PFSK-1 (cell line): ENCODE data around the gene FOSL1.

Experiments
- FOXP2 ChIP-seq: optimal IDR thresholded peaks from 2 replicates; pipeline ENCODE3; 2011; ENCODE audit warnings: borderline replicate concordance, control low read depth, inconsistent platforms; ENCODE audit not compliant: insufficient read depth; ENCODE audit errors: extremely low read length, extremely low read depth
- POLR2AphosphoS5 ChIP-seq: IDR thresholded peaks from 2 replicates; pipeline ENCODE4 v1.6.1; 2012; ENCODE audit warnings: low read depth, mild to moderate bottlenecking, control low read depth, low read length, moderate library complexity
- REST ChIP-seq, 2 experiments: IDR thresholded peaks; 2 replicates each; pipeline versions ENCODE4 v1.6.1 to v1.8.0; 2011 to 2012; ENCODE audit warnings: low read depth in 2 of 2, low read length in 2 of 2, control low read depth in 1 of 2, inconsistent platforms in 1 of 2, mild to moderate bottlenecking in 1 of 2, moderate library complexity in 1 of 2; ENCODE audit not compliant: insufficient read depth in 1 of 2
- SIN3A ChIP-seq: IDR thresholded peaks from 2 replicates; pipeline ENCODE4 v1.6.1; 2012; ENCODE audit warnings: mild to moderate bottlenecking, low read length, moderate library complexity, borderline replicate concordance; ENCODE audit not compliant: insufficient read depth
- TAF1 ChIP-seq: IDR thresholded peaks from 2 replicates; pipeline ENCODE4 v1.6.1; 2012; ENCODE audit warnings: low read length, control low read depth, borderline replicate concordance; ENCODE audit not compliant: insufficient read depth

The FOSL1 gene

DNA sequence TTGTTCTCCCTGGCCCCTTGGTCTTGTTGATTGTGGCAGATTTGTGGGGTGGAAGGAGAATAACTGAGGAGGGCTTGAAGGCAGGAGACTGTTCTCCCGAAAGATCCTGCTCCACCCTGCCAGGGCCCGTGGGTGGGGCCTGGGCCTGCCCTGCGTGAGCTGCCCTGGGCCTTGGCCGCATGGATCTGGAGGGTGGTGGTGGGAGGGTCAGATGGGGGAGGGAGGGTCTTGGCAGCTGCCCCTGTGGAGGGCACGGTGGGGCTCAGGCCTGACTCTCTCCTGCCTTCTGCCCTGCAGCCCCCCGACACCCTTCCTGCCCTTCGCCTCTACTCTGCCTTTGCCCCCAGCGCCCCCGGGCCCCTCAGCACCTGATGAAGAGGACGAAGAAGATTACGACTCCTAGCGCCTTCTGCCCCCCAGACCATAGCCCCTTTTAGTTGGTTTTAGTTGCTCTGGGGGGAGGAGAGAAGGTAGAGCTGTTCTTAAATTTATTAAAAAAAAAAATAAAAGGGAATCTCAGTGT is 20.9 kb upstream of the FOSL1 start:
- no peak for TF ChIP-seq SIN3A
- TF ChIP-seq POLR2AphosphoS5 = no peak
- no peak for TF ChIP-seq FOXP2
- no peak for TF ChIP-seq REST (IDR thresholded peaks at IDR 0.05; ENCODE audit: insufficient read depth in 1 of 2, low read depth in 2 of 2, low read length in 2 of 2)
- no peak for TF ChIP-seq TAF1

DNA sequence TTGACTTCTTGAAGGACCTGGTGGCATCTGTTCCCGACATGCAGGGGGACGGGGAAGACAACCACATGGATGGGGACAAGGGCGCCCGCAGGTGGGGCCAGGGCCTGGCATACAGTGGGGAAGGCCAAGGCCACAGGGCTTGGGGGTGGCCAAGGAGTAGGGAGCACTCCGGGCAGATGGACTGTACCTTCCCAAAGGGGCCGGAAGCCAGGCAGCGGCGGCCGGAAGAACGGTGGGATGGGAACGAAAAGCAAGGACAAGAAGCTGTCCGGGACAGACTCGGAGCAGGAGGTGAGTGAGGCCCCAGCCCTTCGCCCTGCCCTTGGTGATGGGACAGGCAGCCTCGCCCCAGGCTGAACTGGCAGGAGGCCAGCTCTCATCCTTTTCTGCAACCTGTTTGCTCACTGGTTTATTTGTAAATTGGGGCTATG is 20.2 kb upstream of the FOSL1 start:
- no peak for TF ChIP-seq TAF1
- no peak for TF ChIP-seq FOXP2
- TF ChIP-seq POLR2AphosphoS5 = no peak
- no peak for TF ChIP-seq SIN3A
- no peak for TF ChIP-seq REST (IDR thresholded peaks at IDR 0.05; ENCODE audit: insufficient read depth in 1 of 2, low read depth in 2 of 2, low read length in 2 of 2)

GRCh38 chr11:65919573-65920371 is 19.6 kb upstream of the FOSL1 start:
- TF ChIP-seq POLR2AphosphoS5 (no peak), SIN3A (no peak; the same call in 1 of the 2 replicates), REST (IDR thresholded peaks at IDR 0.05; ENCODE audit: insufficient read depth in 1 of 2, low read depth in 2 of 2, low read length in 2 of 2) (no peak), FOXP2 (no peak), TAF1 (no peak)

DNA sequence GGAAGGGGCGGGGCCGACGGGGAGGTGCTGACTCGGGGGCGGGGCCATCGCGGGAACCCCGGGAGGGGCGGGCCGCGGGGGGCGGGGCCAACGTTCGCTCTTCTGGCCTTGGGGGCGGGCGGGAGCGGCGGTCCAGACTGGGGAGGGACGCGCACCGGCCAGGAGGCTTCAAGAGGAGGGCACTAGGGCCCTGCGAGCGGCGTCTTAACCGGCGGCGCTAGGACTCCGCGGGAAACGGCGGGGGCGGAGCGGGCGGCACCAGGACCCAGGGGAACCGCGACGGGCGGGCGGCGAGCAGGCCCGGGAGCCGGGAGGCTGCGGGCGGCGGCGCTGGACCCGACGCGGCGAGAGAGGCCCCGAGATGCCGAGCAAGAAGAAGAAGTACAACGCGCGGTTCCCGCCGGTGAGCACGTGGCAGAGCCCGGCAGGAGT is 19.0 kb upstream of the FOSL1 start, which contains the start of gene DRAP1:
Gene DRAP1, plus strand, starts transcription at position 286 of the 432 bp plus-strand sequence. Its CDS starts 76 bp downstream, at position 362.
- TF ChIP-seq FOXP2 (no peak), SIN3A (peak; percentile 92; the same call in 1 of the 2 replicates), TAF1 (peak; percentile 80), REST (IDR thresholded peaks at IDR 0.05; ENCODE audit: insufficient read depth in 1 of 2, low read depth in 2 of 2, low read length in 2 of 2) (peak in 1 of 2 experiments; percentile 34; a peak in 1 of 4 replicates)
